DND-41 (cell line): ENCODE measurements around the gene NXPH4.

Experiments
- ATAC-seq: fragments of 200-7000 bp; cut with Tn5 transposase; 3 replicates; pipeline ENCODE4 v1.9.1; 2021; ENCODE audit warnings: low read depth; ENCODE audit not compliant: insufficient read depth
- DNase-seq: peaks from one replicate; pipeline ENCODE4 v3.0.0-alpha.2; 2020
- H2AFZ ChIP-seq: 2 replicates; pipeline ENCODE4 v1.6.0; 2012; ENCODE audit warnings: low read depth, low read length
- H3K27ac ChIP-seq: 2 replicates; pipeline ENCODE4 v1.5.1; 2012; ENCODE audit warnings: low read length, inconsistent platforms
- H3K27me3 ChIP-seq: fragments of 200-600 bp; sonication (generic); 2 replicates; pipeline ENCODE4 v1.6.0; 2012; ENCODE audit warnings: low read length, mild to moderate bottlenecking, inconsistent platforms; ENCODE audit not compliant: insufficient read depth, poor library complexity
- H3K36me3 ChIP-seq: 2 replicates; pipeline ENCODE4 v1.5.1; 2012; ENCODE audit warnings: low read length, inconsistent platforms; ENCODE audit not compliant: insufficient read depth
- H3K4me1 ChIP-seq: 2 replicates; pipeline ENCODE4 v1.5.1; 2012; ENCODE audit warnings: mild to moderate bottlenecking, low read length; ENCODE audit not compliant: insufficient read depth
- H3K4me2 ChIP-seq: 2 replicates; pipeline ENCODE4 v1.6.0; 2012; ENCODE audit warnings: mild to moderate bottlenecking, moderate library complexity, low read length, inconsistent platforms; ENCODE audit not compliant: insufficient read depth
- H3K4me3 ChIP-seq, 2 experiments: fragments of 200-600 bp in 1 of 2; shearing (Covaris generic) in 1 of 2; 2 replicates each; pipeline ENCODE4 v1.5.1; 2012 to 2016; ENCODE audit warnings: inconsistent platforms in 2 of 2, low read length in 2 of 2, mild to moderate bottlenecking in 2 of 2, low read depth in 1 of 2, moderate library complexity in 1 of 2
- H3K79me2 ChIP-seq: 2 replicates; pipeline ENCODE4 v1.6.0; 2012; ENCODE audit warnings: low read length, inconsistent platforms; ENCODE audit not compliant: insufficient read depth
- H3K9ac ChIP-seq: 2 replicates; pipeline ENCODE4 v1.6.0; 2012; ENCODE audit warnings: low read depth, mild to moderate bottlenecking, inconsistent platforms, low read length, moderate library complexity
- H3K9me3 ChIP-seq: 2 replicates; pipeline ENCODE4 v1.5.1; 2012; ENCODE audit warnings: low read length, moderate library complexity, mild to moderate bottlenecking, inconsistent platforms; ENCODE audit not compliant: insufficient read depth, severe bottlenecking
- H4K20me1 ChIP-seq: 2 replicates; pipeline ENCODE4 v1.6.0; 2012; ENCODE audit warnings: low read length; ENCODE audit not compliant: insufficient read depth
- CTCF ChIP-seq: IDR thresholded peaks from 2 replicates; pipeline ENCODE4 v1.5.1; 2012; ENCODE audit warnings: borderline replicate concordance, low read length, moderate library complexity, mild to moderate bottlenecking; ENCODE audit not compliant: poor library complexity, severe bottlenecking; ENCODE audit errors: extremely low read depth
- EZH2 ChIP-seq: IDR thresholded peaks from 3 replicates; pipeline ENCODE4 v1.6.1; 2012; ENCODE audit warnings: borderline replicate concordance, low read depth, mild to moderate bottlenecking, moderate library complexity, low read length, inconsistent platforms; ENCODE audit not compliant: severe bottlenecking

Gene NXPH4

GRCh38 chr12:57240066-57240921 lies 23.7 kb downstream of the NXPH4 start:
- Histone ChIP-seq H3K4me1 (peaks cover 37% of the 10 kb centered on the region), H3K79me2 (no peaks in the 10 kb centered on the region), H4K20me1 (peaks cover 11% of the 10 kb centered on the region; the same call in 1 of the 2 replicates), H3K36me3 (peaks cover 2% of the 10 kb centered on the region), H3K4me2 (peak overlapping the region; percentile 5; the same call in 1 of the 2 replicates), H3K4me3 (no peak overlapping the region), H3K27ac (no peak overlapping the region), H3K9ac (no peak overlapping the region), H2AFZ (no peak overlapping the region), H3K27me3 (peaks cover 14% of the 10 kb centered on the region), H3K9me3 (no peaks in the 10 kb centered on the region)
- TF ChIP-seq CTCF (no peak), EZH2 (no peak)
- DNase-seq: peak; percentile 62
- peak; percentile 8; the same call in 1 of the 3 replicates for ATAC-seq

- Histone ChIP-seq H3K4me1 (peaks cover 37% of the 10 kb centered on the region), H3K27ac (no peak overlapping the region), H4K20me1 (peaks cover 8% of the 10 kb centered on the region; the same call in 1 of the 2 replicates), H3K9ac (no peak overlapping the region), H3K4me3 (no peak overlapping the region), H3K36me3 (no peaks in the 10 kb centered on the region), H3K79me2 (no peaks in the 10 kb centered on the region), H3K27me3 (peaks cover 14% of the 10 kb centered on the region), H3K4me2 (no peak overlapping the region; the same call in 1 of the 2 replicates), H2AFZ (no peak overlapping the region), H3K9me3 (no peaks in the 10 kb centered on the region)
- ATAC-seq (no peak), DNase-seq (no peak)
- TF ChIP-seq EZH2 (no peak), CTCF (no peak)
Observed at GRCh38 chr12:57240926-57241401, 24.4 kb downstream of the NXPH4 start.

GRCh38 chr12:57241402-57242310 lies 25.1 kb downstream of the NXPH4 start:
- H3K9me3 ChIP-seq: no peaks in the 10 kb centered on the region
- H3K9ac ChIP-seq: no peak overlapping the region
- ATAC-seq: no peak
- H3K36me3 ChIP-seq: no peaks in the 10 kb centered on the region
- TF ChIP-seq CTCF: no peak
- no peak for TF ChIP-seq EZH2
- H4K20me1 ChIP-seq: peaks cover 8% of the 10 kb centered on the region; the same call in 1 of the 2 replicates
- H3K27me3 ChIP-seq: peaks cover 14% of the 10 kb centered on the region
- no peak overlapping the region for H3K27ac ChIP-seq
- H2AFZ ChIP-seq: no peak overlapping the region
- H3K79me2 ChIP-seq: no peaks in the 10 kb centered on the region
- H3K4me2 ChIP-seq: no peak overlapping the region
- no peak for DNase-seq
- peaks cover 37% of the 10 kb centered on the region for H3K4me1 ChIP-seq
- no peak overlapping the region for H3K4me3 ChIP-seq
